ENCODE measurements around the gene TRIM52. TPM values are rescaled to one million over a fixed set of nuclear protein-coding genes. Genes with fewer than 3 reads are reported as not detected.

The TRIM52 gene
- total RNA-seq, 1 donor from 2014 or later = 8.5 TPM

DNA sequence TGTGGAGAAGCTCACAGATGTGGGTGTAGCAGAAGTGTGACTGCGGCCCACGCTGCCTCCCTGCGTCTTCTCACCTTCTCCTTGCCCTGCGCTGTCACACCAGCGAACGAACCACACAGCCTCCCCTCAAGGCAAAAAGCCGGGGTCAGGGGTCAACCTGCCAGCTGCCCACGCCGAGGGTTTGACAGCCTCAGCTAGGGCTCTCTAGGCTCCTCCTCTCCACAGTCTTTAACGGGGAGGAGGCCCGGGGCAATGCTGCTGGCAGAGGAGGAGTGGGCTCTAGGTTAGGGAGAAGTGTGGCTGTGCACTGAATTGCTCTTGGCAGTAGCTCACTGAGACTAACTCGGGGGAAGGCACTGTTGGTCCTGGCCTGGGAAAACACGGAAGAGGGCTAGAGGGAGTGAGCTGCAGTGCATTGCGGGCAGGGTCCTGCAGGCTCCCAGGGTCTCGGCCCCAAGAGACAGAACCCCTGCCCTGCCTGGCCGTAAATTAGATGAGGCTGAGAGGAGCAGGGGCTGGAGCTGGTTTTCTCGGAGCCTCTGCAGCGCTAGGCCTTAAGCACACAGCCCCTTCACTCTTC lies 4.2 kb upstream of the TRIM52 start:
- intact Hi-C loops (cut with micrococcal nuclease) = no loop called here
- TF ChIP-seq, protein P1, sequence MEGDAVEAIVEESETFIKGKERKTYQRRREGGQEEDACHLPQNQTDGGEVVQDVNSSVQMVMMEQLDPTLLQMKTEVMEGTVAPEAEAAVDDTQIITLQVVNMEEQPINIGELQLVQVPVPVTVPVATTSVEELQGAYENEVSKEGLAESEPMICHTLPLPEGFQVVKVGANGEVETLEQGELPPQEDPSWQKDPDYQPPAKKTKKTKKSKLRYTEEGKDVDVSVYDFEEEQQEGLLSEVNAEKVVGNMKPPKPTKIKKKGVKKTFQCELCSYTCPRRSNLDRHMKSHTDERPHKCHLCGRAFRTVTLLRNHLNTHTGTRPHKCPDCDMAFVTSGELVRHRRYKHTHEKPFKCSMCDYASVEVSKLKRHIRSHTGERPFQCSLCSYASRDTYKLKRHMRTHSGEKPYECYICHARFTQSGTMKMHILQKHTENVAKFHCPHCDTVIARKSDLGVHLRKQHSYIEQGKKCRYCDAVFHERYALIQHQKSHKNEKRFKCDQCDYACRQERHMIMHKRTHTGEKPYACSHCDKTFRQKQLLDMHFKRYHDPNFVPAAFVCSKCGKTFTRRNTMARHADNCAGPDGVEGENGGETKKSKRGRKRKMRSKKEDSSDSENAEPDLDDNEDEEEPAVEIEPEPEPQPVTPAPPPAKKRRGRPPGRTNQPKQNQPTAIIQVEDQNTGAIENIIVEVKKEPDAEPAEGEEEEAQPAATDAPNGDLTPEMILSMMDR (IDR thresholded peaks at IDR 0.05; ENCODE audit: borderline replicate concordance) = no peak
- H3K4me3 ChIP-seq = no peak overlapping the region

DNA sequence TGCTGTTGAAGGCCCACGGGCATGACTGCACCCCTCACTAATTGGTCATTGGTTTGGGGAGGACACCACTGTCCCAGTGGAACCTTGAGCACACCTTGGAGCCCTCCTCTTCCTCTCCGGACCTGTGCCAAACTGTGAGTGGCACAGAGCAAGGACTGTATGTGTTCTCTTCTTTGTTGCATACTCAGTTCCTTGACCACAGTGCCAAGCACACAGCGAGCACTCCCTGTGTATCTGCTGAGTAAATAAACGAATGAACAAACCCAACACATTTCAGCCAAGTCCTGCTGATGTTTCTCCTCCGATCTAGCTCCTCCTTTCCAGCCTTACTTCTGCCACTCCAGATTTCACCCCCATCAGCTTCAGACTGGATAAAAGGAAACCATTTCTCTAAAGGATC lies 2.7 kb upstream of the TRIM52 start:
- peaks cover 12% of the 10 kb centered on the region for H3K36me3 ChIP-seq

More for the DNA sequence above, 4.2 kb upstream of the TRIM52 start:
- H3K9me3 ChIP-seq (replicated peaks) = no peaks in the 10 kb centered on the region
- no peaks in the 10 kb centered on the region for H3K27me3 ChIP-seq (ENCODE audit: low read depth)
- peaks cover 12% of the 10 kb centered on the region for H3K36me3 ChIP-seq
- no peak overlapping the region for H3K27ac ChIP-seq (replicated peaks)
- DNase-seq = no peak
- peaks cover 33% of the 10 kb centered on the region for H3K4me1 ChIP-seq

DNA sequence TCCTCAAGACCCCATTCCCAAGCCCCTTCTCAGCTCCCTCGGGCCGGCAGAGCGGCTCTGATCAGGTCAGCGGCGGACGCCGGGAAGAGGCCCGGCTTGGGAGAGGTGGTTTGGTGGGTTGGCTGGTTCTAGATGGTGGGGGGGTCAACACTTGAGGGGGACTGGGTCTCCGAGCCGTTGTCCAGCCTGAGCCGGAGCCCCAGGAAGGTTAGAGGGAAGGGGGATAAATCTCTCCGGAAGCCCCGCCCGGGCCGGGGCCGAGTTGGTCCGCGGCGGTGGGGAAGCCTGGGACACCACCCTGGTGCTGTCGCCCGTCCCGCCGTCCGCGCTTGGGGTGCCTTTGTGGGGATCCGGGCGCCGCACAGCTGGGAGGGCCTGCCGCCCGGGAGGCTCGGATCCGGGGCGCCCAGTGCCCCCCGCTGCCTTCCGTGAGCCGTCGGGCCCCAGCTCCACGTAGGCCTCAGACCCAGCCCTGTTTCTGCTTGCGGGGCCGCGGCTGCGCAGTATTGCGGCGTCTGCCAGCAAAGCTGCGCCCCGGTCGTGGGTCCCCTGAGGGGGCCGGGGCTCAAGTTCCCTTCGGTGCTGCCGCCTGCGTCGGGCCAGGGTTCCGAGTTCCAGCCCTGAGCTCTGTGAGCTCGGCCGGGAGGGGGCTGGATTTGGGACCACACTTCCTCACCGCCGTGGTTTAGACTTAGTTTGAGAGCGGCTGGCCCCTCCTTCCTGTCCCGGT lies 542 bp upstream of the TRIM52 start:
- DNase-seq = peak; percentile 74
- Histone ChIP-seq H3K9me3 (replicated peaks) (no peaks in the 10 kb centered on the region), H3K36me3 (peaks cover 19% of the 10 kb centered on the region), H3K4me1 (peaks cover 70% of the 10 kb centered on the region), H3K4me3 (peak overlapping the region; percentile 88), H3K27me3 (ENCODE audit: low read depth) (no peaks in the 10 kb centered on the region), H3K27ac (replicated peaks) (peak overlapping the region; percentile 100)
- TF ChIP-seq, protein P1 (IDR thresholded peaks at IDR 0.05; ENCODE audit: borderline replicate concordance) = no peak
- intact Hi-C loops (cut with micrococcal nuclease) = no loop called here

More for the DNA sequence above, 2.7 kb upstream of the TRIM52 start:
- Histone ChIP-seq H3K27ac (replicated peaks) (peak overlapping the region; percentile 100), H3K4me3 (no peak overlapping the region), H3K27me3 (ENCODE audit: low read depth) (no peaks in the 10 kb centered on the region), H3K9me3 (replicated peaks) (no peaks in the 10 kb centered on the region), H3K4me1 (peaks cover 49% of the 10 kb centered on the region)
- intact Hi-C loops (cut with micrococcal nuclease) = no loop called here
- no peak for DNase-seq
- TF ChIP-seq, protein P1 (IDR thresholded peaks at IDR 0.05; ENCODE audit: borderline replicate concordance) = no peak

DNA sequence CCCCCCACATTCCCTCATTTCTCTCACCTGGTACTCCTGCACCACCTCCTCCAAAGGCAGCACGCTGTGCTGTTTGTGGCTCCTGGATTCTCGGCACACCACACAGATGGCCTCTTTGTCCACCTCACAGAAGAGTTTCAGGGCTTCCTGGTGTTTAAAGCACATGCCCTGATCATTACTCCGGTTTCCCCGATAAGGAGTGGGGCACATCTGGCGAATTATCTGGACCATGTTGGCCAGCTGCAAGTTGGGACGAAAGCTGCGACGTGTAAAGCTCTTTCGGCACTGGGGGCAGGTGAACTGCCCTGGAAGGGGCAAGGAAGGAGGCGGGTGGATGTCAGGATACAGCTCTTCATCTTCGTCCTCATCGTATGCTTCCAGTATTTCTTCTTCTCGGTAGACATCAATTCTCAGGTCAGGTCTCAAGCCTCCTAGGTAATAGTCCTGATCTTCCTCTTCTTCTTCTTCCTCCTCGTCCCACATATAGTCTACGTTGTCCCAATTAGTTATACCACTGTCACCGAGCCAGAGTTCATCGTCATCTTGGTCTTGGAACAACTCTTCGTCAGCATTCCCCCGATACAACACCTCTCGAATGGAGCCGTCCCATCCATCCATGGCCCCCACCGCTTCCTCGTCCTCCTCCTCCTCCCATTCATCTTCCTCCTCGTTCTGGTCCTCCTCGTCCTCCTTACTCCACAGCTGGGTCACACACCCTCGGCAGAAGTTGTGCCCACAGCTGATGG lies 796 bp downstream of the TRIM52 start:
- intact Hi-C loops (cut with micrococcal nuclease) = no loop called here
- peaks cover 30% of the 10 kb centered on the region for H3K36me3 ChIP-seq

DNA sequence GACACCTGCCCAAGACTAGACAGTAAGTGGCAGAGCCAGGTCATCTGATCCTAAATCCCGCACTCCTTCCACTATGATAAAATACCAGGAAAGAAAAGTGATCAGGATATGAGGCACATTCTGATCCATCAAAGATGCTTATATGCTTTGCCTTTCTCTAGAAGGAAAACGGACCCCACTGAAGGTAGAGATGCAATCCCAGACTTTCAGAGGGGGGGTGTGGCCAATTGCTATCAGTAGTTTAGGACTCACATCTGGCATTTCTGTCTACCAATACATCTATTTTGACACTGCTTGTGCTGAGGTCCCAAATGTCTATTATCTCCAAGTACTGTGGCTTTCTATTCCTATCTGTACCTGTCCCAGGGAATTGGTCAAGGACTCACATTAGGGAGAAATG lies 1.7 kb downstream of the TRIM52 start:
- intact Hi-C loops (cut with micrococcal nuclease) = no loop called here
- DNase-seq = no peak
- Histone ChIP-seq H3K27ac (replicated peaks) (no peak overlapping the region), H3K36me3 (peaks cover 34% of the 10 kb centered on the region), H3K27me3 (ENCODE audit: low read depth) (no peaks in the 10 kb centered on the region), H3K4me3 (peak overlapping the region; percentile 88), H3K9me3 (replicated peaks) (no peaks in the 10 kb centered on the region), H3K4me1 (peaks cover 92% of the 10 kb centered on the region)
- TF ChIP-seq, protein P1 (IDR thresholded peaks at IDR 0.05; ENCODE audit: borderline replicate concordance) = no peak

More for the DNA sequence above, 796 bp downstream of the TRIM52 start:
- Histone ChIP-seq H3K9me3 (replicated peaks) (no peaks in the 10 kb centered on the region), H3K27me3 (ENCODE audit: low read depth) (no peaks in the 10 kb centered on the region), H3K4me3 (peak overlapping the region; percentile 88), H3K4me1 (peaks cover 84% of the 10 kb centered on the region), H3K27ac (replicated peaks) (peak overlapping the region; percentile 100)
- no peak for DNase-seq
- TF ChIP-seq, protein P1 (IDR thresholded peaks at IDR 0.05; ENCODE audit: borderline replicate concordance) = no peak

All from left ventricle myocardium inferior (tissue), 1 donor.